BLaER1 treated with 17β-estradiol and CSF1 and Interleukin-3, amounts not matched to agents 10 nM and 100 nM (cell line): ENCODE results near the gene ZNF366.

Source experiments
- H3K27ac ChIP-seq, 11 experiments: shearing (Covaris generic); formaldehyde crosslinking; 2 replicates each; pipeline ENCODE4 v1.8.1; 2022
- H3K27me3 ChIP-seq, 11 experiments: shearing (Covaris generic); formaldehyde crosslinking; 2 replicates each; pipeline ENCODE4 v1.8.1; 2022
- H3K36me3 ChIP-seq, 11 experiments: shearing (Covaris generic); formaldehyde crosslinking; 2 replicates each; pipeline ENCODE4 v1.8.1; 2022
- H3K4me1 ChIP-seq, 10 experiments: shearing (Covaris generic); formaldehyde crosslinking; 2 replicates each; pipeline ENCODE4 v1.8.1; 2022
- H3K4me2 ChIP-seq, 11 experiments: shearing (Covaris generic); formaldehyde crosslinking; 2 replicates each; pipeline ENCODE4 v1.8.1; 2022
- H3K4me3 ChIP-seq, 10 experiments: shearing (Covaris generic); formaldehyde crosslinking; 2 replicates each; pipeline ENCODE4 v1.8.1; 2022
- H3K9ac ChIP-seq, 11 experiments: shearing (Covaris generic); formaldehyde crosslinking; 2 replicates each; pipeline ENCODE4 v1.8.1; 2022
- H3K9me3 ChIP-seq, 11 experiments: shearing (Covaris generic); formaldehyde crosslinking; replicated peaks in 1 of 11; 2 replicates each; pipeline ENCODE4 v1.8.1; 2022
- H4K20me1 ChIP-seq, 11 experiments: shearing (Covaris generic); formaldehyde crosslinking; 2 replicates each; pipeline ENCODE4 v1.8.1; 2022
- Cebpa-rat ChIP-seq, 11 experiments: shearing (Covaris generic); IDR thresholded peaks; 2 replicates each; pipeline ENCODE4 v1.8.1; 2022

ZNF366 gene

DNA sequence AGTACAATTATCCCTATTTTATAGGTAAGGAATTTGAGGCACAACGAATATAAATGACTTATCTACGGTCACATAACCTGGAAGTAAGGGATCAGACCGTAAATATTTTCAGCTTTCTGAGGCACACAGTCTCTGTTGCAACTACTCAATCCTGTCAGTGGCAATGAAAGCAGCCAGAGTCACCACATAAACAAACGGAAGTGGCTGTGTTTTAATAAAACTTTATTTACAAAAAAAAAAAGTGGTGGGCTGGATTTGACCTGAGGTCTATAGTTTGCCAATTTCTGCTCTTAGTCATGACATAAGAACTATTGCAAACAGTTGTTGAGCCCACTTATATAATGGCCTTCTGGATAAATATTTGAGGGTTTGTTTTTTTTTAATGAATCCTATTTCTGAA is 29.6 kb downstream of the ZNF366 start:
- H3K4me1 ChIP-seq, result peaks cover 2 to 23% (median 16%) of the 10 kb centered on the region in 10 experiments; a peak in 19 of 20 replicates
- no peak overlapping the region for H3K27ac ChIP-seq
- 0 out of 22 replicates have a peak, but pooled peaks cover 0 to 4% (median 0%) of the 10 kb centered on the region in 11 experiments for H3K36me3 ChIP-seq

DNA sequence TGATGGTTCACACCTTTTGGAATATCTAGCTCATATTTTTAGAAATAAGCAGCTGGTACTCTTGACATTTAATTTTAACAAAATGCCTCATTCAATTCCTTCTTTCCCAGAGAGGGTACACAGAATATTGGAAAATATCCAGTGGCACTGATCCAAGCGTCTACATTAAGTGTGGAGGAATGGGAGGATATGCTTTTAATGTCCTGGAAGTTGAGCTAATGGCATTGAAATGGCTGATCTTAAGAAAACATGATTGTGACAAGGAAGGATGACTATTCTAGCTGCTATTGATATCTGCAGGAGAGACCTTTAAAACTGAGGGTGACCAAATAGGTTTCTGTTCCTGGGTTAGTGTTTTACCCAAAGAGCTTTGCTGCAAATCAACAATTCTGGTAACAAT is 30.0 kb downstream of the ZNF366 start:
- no peak for TF ChIP-seq Cebpa-rat (IDR thresholded peaks at IDR 0.05)
- Histone ChIP-seq H3K4me1 (peaks cover 7 to 28% (median 21%) of the 10 kb centered on the region in 10 experiments; a peak in 19 of 20 replicates), H3K27me3 (no peaks in the 10 kb centered on the region), H3K9me3 (peaks cover 0 to 29% (median 5%) of the 10 kb centered on the region in 11 experiments; a peak in 11 of 22 replicates), H3K27ac (no peak overlapping the region), H3K36me3 (0 out of 22 replicates have a peak, but pooled peaks cover 0 to 4% (median 0%) of the 10 kb centered on the region in 11 experiments), H3K9ac (no peak overlapping the region), H4K20me1 (no peaks in the 10 kb centered on the region), H3K4me3 (no peak overlapping the region), H3K4me2 (no peak overlapping the region)

More for the DNA sequence above, 29.6 kb downstream of the ZNF366 start:
- Histone ChIP-seq H4K20me1 (no peaks in the 10 kb centered on the region), H3K4me2 (no peak overlapping the region), H3K4me3 (no peak overlapping the region), H3K9me3 (peaks cover 0 to 29% (median 5%) of the 10 kb centered on the region in 11 experiments; a peak in 11 of 22 replicates), H3K27me3 (no peaks in the 10 kb centered on the region), H3K9ac (no peak overlapping the region)
- TF ChIP-seq Cebpa-rat (IDR thresholded peaks at IDR 0.05), result no peak

DNA sequence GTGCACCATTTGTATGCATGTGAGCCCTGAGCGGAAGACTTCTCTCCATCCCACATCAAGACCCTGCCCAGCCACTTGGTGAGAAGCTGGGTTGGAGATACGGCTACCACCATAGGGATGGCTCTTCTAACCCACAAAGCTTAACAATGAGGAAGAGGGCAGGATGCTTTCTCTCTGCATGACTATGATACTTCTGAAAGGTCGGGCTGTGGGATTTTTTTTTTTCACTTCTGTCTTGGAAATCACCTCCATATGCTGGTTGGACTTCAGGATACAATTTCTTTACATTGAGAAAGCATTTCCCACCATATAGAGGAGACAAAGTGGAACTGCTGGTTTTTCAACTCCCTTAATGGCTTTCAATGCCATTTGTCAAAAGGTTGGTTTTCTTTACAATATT is 30.5 kb downstream of the ZNF366 start:
- TF ChIP-seq Cebpa-rat (IDR thresholded peaks at IDR 0.05), result no peak
- no peak overlapping the region for H3K27ac ChIP-seq
- H3K4me1 ChIP-seq, result peaks cover 11 to 33% (median 25%) of the 10 kb centered on the region in 10 experiments; a peak in 19 of 20 replicates
- no peak overlapping the region for H3K9ac ChIP-seq
- 0 out of 22 replicates have a peak, but pooled peaks cover 0 to 4% (median 0%) of the 10 kb centered on the region in 11 experiments for H3K36me3 ChIP-seq
- no peaks in the 10 kb centered on the region for H3K27me3 ChIP-seq
- no peak overlapping the region for H3K4me2 ChIP-seq
- no peak overlapping the region for H3K4me3 ChIP-seq
- H4K20me1 ChIP-seq, result no peaks in the 10 kb centered on the region
- H3K9me3 ChIP-seq, result peaks cover 0 to 29% (median 5%) of the 10 kb centered on the region in 11 experiments; a peak in 11 of 22 replicates

DNA sequence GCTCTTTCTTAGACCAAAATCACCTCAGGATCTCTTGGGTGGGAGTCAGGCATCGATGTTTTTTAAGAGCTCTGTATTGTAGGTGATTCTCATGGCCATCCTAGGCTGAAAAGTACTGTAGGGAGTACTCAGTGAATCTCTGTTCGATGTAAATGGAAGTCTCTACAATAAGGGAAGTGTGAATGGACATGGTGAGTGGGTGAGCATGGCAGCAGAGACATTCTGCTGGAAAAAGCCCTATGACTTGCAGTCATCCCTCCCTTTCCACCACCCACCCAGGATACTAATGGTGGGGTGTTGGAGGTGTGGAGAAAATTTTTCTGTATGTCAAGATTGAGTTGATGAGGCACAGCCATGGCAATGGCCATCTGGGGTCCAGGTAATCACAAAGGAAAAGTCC is 30.9 kb downstream of the ZNF366 start:
- Histone ChIP-seq H3K4me1 (peaks cover 13 to 37% (median 30%) of the 10 kb centered on the region in 10 experiments; a peak in 19 of 20 replicates), H3K9ac (no peak overlapping the region), H3K36me3 (0 out of 22 replicates have a peak, but pooled peaks cover 0 to 4% (median 0%) of the 10 kb centered on the region in 11 experiments), H3K27ac (no peak overlapping the region), H3K4me2 (no peak overlapping the region), H3K27me3 (no peaks in the 10 kb centered on the region), H3K4me3 (no peak overlapping the region), H4K20me1 (no peaks in the 10 kb centered on the region), H3K9me3 (peaks cover 0 to 29% (median 5%) of the 10 kb centered on the region in 11 experiments; a peak in 11 of 22 replicates)
- TF ChIP-seq Cebpa-rat (IDR thresholded peaks at IDR 0.05), result no peak

DNA sequence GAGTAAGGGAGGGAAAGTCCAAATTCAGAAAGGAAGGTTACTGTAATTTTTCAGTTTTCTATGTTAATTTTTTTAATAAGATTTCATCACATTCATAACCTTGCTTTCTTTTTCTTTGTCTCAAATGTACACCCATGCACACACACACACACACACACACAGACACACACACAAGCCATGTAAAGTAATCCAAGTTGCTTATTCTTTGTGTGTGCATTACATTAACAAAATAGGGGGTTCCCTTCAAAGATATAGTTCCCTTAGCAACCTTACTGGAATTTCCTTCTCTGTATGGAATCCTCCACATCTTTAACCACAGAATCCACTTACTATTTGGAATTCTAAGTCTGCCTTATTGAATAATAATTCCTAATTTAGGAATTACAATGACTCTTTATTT is 32.7 kb downstream of the ZNF366 start:
- H3K36me3 ChIP-seq, result 0 out of 22 replicates have a peak, but pooled peaks cover 0 to 4% (median 0%) of the 10 kb centered on the region in 11 experiments
- no peaks in the 10 kb centered on the region for H3K27me3 ChIP-seq
- peaks cover 13 to 53% (median 37%) of the 10 kb centered on the region in 10 experiments; a peak in 19 of 20 replicates for H3K4me1 ChIP-seq
- H3K4me3 ChIP-seq, result no peak overlapping the region
- H3K9me3 ChIP-seq, result peaks cover 0 to 29% (median 5%) of the 10 kb centered on the region in 11 experiments; a peak in 11 of 22 replicates
- no peak for TF ChIP-seq Cebpa-rat (IDR thresholded peaks at IDR 0.05)
- peak overlapping the region in 3 of 11 experiments; percentile 78 to 91 (median 84); a peak in 4 of 22 replicates for H3K4me2 ChIP-seq
- no peaks in the 10 kb centered on the region for H4K20me1 ChIP-seq
- no peak overlapping the region for H3K9ac ChIP-seq
- no peak overlapping the region for H3K27ac ChIP-seq

DNA sequence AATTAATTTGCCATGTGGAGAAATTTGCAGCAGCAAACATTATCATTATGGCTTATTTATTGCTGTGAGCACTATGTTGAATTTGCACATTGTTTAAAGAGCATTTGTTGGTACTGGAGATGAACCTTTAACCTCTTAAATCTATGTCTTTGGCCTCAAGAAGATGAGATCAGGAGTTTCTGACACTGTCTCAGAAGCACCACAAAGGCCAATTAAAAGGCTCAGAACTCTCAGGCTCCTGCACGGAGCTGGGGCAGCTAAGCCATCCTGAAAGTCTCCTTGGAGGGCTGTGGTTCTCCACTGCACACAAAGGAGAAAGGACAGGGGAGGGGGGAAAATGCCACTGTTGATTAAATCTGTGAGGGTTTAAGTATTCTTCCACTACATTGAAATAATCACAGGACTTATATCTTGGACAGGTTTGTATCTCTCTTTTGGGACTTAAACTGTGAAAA is 33.1 kb downstream of the ZNF366 start:
- Histone ChIP-seq H3K27ac (peak overlapping the region in 1 of 11 experiments; percentile 24; a peak in 1 of 22 replicates), H4K20me1 (no peaks in the 10 kb centered on the region), H3K4me2 (peak overlapping the region in 7 of 11 experiments; percentile 73 to 91 (median 78); a peak in 11 of 22 replicates)

DNA sequence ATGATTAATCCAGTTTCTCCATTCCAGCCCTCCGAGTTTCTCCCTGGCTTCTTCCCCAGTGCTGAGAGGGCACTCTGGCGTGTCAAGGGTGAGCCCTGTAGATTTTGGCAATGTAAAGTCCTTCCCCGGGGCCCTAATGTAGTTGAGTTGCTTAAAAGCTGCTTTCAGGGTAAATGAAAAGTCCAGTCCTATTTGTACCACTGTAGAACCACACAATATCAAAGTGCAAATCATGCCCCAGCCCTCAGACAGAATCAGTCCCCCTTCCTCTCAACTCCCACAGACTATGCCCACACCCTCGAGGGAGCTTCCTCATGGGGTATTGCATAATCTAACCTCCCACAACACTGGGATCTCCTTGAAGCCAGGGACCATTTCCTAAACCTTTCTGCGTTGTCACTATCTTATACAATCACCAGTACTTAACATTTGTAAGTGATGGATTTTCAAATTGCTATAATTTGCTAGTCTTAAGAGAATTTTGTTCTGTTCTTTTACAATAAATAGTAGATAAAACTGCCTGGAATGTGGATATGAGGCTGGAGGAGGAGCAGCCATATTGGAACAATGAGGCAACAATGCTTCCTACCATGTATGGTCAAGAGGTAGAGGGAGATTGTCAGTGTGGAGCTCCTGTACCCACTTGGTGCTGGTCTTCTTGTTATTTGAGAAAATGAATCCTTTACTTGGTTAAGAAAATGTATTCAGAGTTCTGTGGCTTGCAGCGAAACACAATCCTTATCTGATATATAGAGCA is 34.4 kb downstream of the ZNF366 start:
- peak overlapping the region in 9 of 11 experiments; percentile 10 to 83 (median 63); a peak in 16 of 22 replicates for H3K27ac ChIP-seq

More for the DNA sequence above, 33.1 kb downstream of the ZNF366 start:
- H3K9ac ChIP-seq, result no peak overlapping the region
- no peak for TF ChIP-seq Cebpa-rat (IDR thresholded peaks at IDR 0.05)
- 0 out of 22 replicates have a peak, but pooled peaks cover 0 to 4% (median 0%) of the 10 kb centered on the region in 11 experiments for H3K36me3 ChIP-seq
- peaks cover 0 to 29% (median 5%) of the 10 kb centered on the region in 11 experiments; a peak in 11 of 22 replicates for H3K9me3 ChIP-seq
- H3K4me1 ChIP-seq, result peaks cover 13 to 57% (median 40%) of the 10 kb centered on the region in 10 experiments; a peak in 19 of 20 replicates
- no peaks in the 10 kb centered on the region for H3K27me3 ChIP-seq
- no peak overlapping the region for H3K4me3 ChIP-seq

DNA sequence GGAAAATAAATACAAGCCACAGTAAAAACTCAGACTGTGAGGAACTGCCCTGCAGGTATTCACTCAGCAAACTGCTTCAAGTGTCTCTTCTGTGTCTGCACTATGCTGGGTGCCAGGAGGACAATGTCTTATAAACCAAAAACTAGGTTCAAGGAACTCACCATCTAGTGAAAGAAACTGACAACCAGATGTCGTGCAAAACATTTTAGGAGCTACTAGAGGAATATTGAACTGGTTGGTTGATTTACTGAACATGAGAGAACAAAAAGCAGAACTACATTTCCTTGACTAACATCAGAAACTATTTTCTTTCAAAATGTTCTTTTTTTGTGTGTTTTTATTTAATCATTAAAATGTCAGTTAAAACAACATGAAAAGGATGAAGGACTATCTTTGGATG is 35.2 kb downstream of the ZNF366 start:
- peaks cover 18 to 78% (median 60%) of the 10 kb centered on the region in 10 experiments; a peak in 19 of 20 replicates for H3K4me1 ChIP-seq
- no peak for TF ChIP-seq Cebpa-rat (IDR thresholded peaks at IDR 0.05)
- H3K9me3 ChIP-seq, result peaks cover 0 to 21% (median 5%) of the 10 kb centered on the region in 11 experiments; a peak in 11 of 22 replicates

More for the DNA sequence above, 34.4 kb downstream of the ZNF366 start:
- peak in 8 of 11 experiments; percentile 42 to 81 (median 65); a peak in 12 of 22 replicates for TF ChIP-seq Cebpa-rat (IDR thresholded peaks at IDR 0.05)
- peak overlapping the region in 5 of 11 experiments; percentile 29 to 64 (median 49); a peak in 9 of 22 replicates for H3K9ac ChIP-seq
- peak overlapping the region; percentile 26 to 91 (median 75); a peak in 21 of 22 replicates for H3K4me2 ChIP-seq
- H3K27me3 ChIP-seq, result no peaks in the 10 kb centered on the region
- H4K20me1 ChIP-seq, result no peaks in the 10 kb centered on the region
- H3K36me3 ChIP-seq, result 0 out of 22 replicates have a peak, but pooled peaks cover 0 to 4% (median 0%) of the 10 kb centered on the region in 11 experiments
- peaks cover 18 to 70% (median 52%) of the 10 kb centered on the region in 10 experiments; a peak in 19 of 20 replicates for H3K4me1 ChIP-seq
- peaks cover 0 to 28% (median 5%) of the 10 kb centered on the region in 11 experiments; a peak in 11 of 22 replicates for H3K9me3 ChIP-seq
- peak overlapping the region in 2 of 10 experiments; percentile 16 to 34; a peak in 1 of 20 replicates for H3K4me3 ChIP-seq

More for the DNA sequence above, 35.2 kb downstream of the ZNF366 start:
- H3K4me2 ChIP-seq, result peak overlapping the region; percentile 26 to 91 (median 75); a peak in 19 of 22 replicates
- H3K36me3 ChIP-seq, result 0 out of 22 replicates have a peak, but pooled peaks cover 0 to 4% (median 0%) of the 10 kb centered on the region in 11 experiments
- no peak overlapping the region for H3K4me3 ChIP-seq
- H3K9ac ChIP-seq, result peak overlapping the region in 4 of 11 experiments; percentile 44 to 64 (median 54); a peak in 7 of 22 replicates
- H3K27me3 ChIP-seq, result no peaks in the 10 kb centered on the region
- H3K27ac ChIP-seq, result peak overlapping the region in 8 of 11 experiments; percentile 12 to 83 (median 66); a peak in 16 of 22 replicates
- H4K20me1 ChIP-seq, result no peaks in the 10 kb centered on the region
